Measurements from ENCODE around the gene RRAGD. TPM values are rescaled to one million over a fixed set of nuclear protein-coding genes. Genes with fewer than 3 reads are reported as not detected.

The RRAGD gene
- total RNA-seq, 6 donors from 2014 or later, result 17.5 to 62.7 (median 29.7) TPM

GRCh38 chr6:89351671-89352277, 60.3 kb downstream of the RRAGD start:
- ATAC-seq (ENCODE audit: low FRiP score in 2 of 2), result no peak
- Histone ChIP-seq H3K36me3 (no peaks in the 10 kb centered on the region), H3K4me3 (peak overlapping the region; percentile 60 to 69 (median 65)), H3K27me3 (no peaks in the 10 kb centered on the region), H3K27ac (peak overlapping the region; percentile 97 to 99 (median 98)), H3K9me3 (no peaks in the 10 kb centered on the region), H3K4me1 (peaks cover 34 to 47% (median 41%) of the 10 kb centered on the region in 4 donors)
- 0% methylated on average over 8 to 12 of the region's 12 CpGs for WGBS, 2 donors
- TF ChIP-seq POLR2A (IDR thresholded peaks at IDR 0.05) (no peak), POLR2AphosphoS5 (IDR thresholded peaks at IDR 0.05) (no peak), CTCF (IDR thresholded peaks at IDR 0.05) (no peak), EP300 (IDR thresholded peaks at IDR 0.05) (no peak)
- no peak for DNase-seq

GRCh38 chr6:89350281-89350966, 61.6 kb downstream of the RRAGD start:
- WGBS, 2 donors, result 29 to 42% methylated on average over 4 of the region's 4 CpGs
- no peaks in the 10 kb centered on the region for H3K27me3 ChIP-seq

GRCh38 chr6:89348372-89348771, 63.7 kb downstream of the RRAGD start:
- WGBS, 2 donors, result 81 to 86% methylated on average over 1 of the region's 1 CpG
- DNase-seq, result no peak
- Histone ChIP-seq H3K4me3 (no peak overlapping the region), H3K4me1 (peaks cover 41 to 61% (median 46%) of the 10 kb centered on the region in 4 donors), H3K9me3 (no peaks in the 10 kb centered on the region), H3K27ac (peak overlapping the region in 1 of 4 donors; percentile 45), H3K27me3 (no peaks in the 10 kb centered on the region), H3K36me3 (no peaks in the 10 kb centered on the region)
- no peak for ATAC-seq (ENCODE audit: low FRiP score in 2 of 2)
- TF ChIP-seq CTCF (IDR thresholded peaks at IDR 0.05), result no peak

More at GRCh38 chr6:89350281-89350966, 61.6 kb downstream of the RRAGD start:
- no peaks in the 10 kb centered on the region for H3K36me3 ChIP-seq
- ATAC-seq (ENCODE audit: low FRiP score in 2 of 2) (no peak), DNase-seq (no peak)
- no peaks in the 10 kb centered on the region for H3K9me3 ChIP-seq
- H3K4me1 ChIP-seq, result peaks cover 38 to 49% (median 42%) of the 10 kb centered on the region in 4 donors
- peak overlapping the region; percentile 97 to 99 (median 98) for H3K27ac ChIP-seq
- no peak for TF ChIP-seq POLR2AphosphoS5 (IDR thresholded peaks at IDR 0.05)
- no peak for TF ChIP-seq POLR2A (IDR thresholded peaks at IDR 0.05)
- peak in 2 of 4 donors; percentile 17 to 25 for TF ChIP-seq EP300 (IDR thresholded peaks at IDR 0.05)
- H3K4me3 ChIP-seq, result peak overlapping the region in 2 of 4 donors; percentile 69

GRCh38 chr6:89347825-89348224, 64.2 kb downstream of the RRAGD start:
- no peak for TF ChIP-seq EP300 (IDR thresholded peaks at IDR 0.05)
- no peak for TF ChIP-seq CTCF (IDR thresholded peaks at IDR 0.05)
- no peak for TF ChIP-seq POLR2AphosphoS5 (IDR thresholded peaks at IDR 0.05)
- TF ChIP-seq POLR2A (IDR thresholded peaks at IDR 0.05), result no peak
- H3K27ac ChIP-seq, result peak overlapping the region in 1 of 4 donors; percentile 45
- 45 to 85% methylated on average over 2 of the region's 2 CpGs for WGBS, 2 donors
- peaks cover 41 to 56% (median 44%) of the 10 kb centered on the region in 4 donors for H3K4me1 ChIP-seq
- no peak overlapping the region for H3K4me3 ChIP-seq
- no peaks in the 10 kb centered on the region for H3K9me3 ChIP-seq
- no peak for ATAC-seq (ENCODE audit: low FRiP score in 2 of 2)
- no peaks in the 10 kb centered on the region for H3K27me3 ChIP-seq
- no peak for DNase-seq
- peaks cover 0 to 2% (median 0%) of the 10 kb centered on the region in 4 donors for H3K36me3 ChIP-seq

GRCh38 chr6:89346433-89346832, 65.6 kb downstream of the RRAGD start:
- TF ChIP-seq CTCF (IDR thresholded peaks at IDR 0.05), result no peak
- TF ChIP-seq POLR2A (IDR thresholded peaks at IDR 0.05), result no peak
- ATAC-seq (ENCODE audit: low FRiP score in 2 of 2) (no peak), DNase-seq (no peak)
- H3K4me1 ChIP-seq, result peaks cover 39 to 56% (median 44%) of the 10 kb centered on the region in 4 donors
- no peaks in the 10 kb centered on the region for H3K9me3 ChIP-seq
- peaks cover 3 to 12% (median 7%) of the 10 kb centered on the region in 4 donors for H3K36me3 ChIP-seq
- H3K27me3 ChIP-seq, result no peaks in the 10 kb centered on the region
- H3K4me3 ChIP-seq, result no peak overlapping the region
- H3K27ac ChIP-seq, result no peak overlapping the region
- WGBS, 2 donors, result 89 to 93% methylated on average over 4 of the region's 4 CpGs
